Adipocyte (in vitro differentiated cells): ENCODE data around the gene PSMG1.
"Not testable (repeated sequence)": the region's sequence is repeated elsewhere in the genome, so short reads cannot be mapped to it uniquely, and the experiment has no call there.

ENCODE experiments used
- DNase-seq: peaks from one replicate; pipeline ENCODE4 v3.0.0-alpha.2; 2015; ENCODE audit warnings: low read depth
- H3K27me3 ChIP-seq: replicated peaks from 2 replicates; pipeline ENCODE4 v1.7.0; 2013; ENCODE audit warnings: mild to moderate bottlenecking, low read length, moderate library complexity; ENCODE audit not compliant: control insufficient read depth, insufficient read depth
- H3K36me3 ChIP-seq: 2 replicates; pipeline ENCODE4 v1.7.0; 2013; ENCODE audit warnings: low read length, mild to moderate bottlenecking, moderate library complexity; ENCODE audit not compliant: control insufficient read depth, insufficient read depth, severe bottlenecking
- H3K4me1 ChIP-seq: 2 replicates; pipeline ENCODE4 v1.7.0; 2013; ENCODE audit warnings: mild to moderate bottlenecking, low read length, moderate library complexity; ENCODE audit not compliant: control insufficient read depth, insufficient read depth
- H3K4me3 ChIP-seq: 2 replicates; pipeline ENCODE4 v1.7.0; 2013; ENCODE audit warnings: mild to moderate bottlenecking, low read length, moderate library complexity
- H3K9ac ChIP-seq: 2 replicates; pipeline ENCODE4 v1.7.0; 2013; ENCODE audit warnings: mild to moderate bottlenecking, low read length, moderate library complexity
- H3K9me3 ChIP-seq: 2 replicates; pipeline ENCODE4 v1.7.0; 2013; ENCODE audit warnings: mild to moderate bottlenecking, low read length, moderate library complexity; ENCODE audit not compliant: control insufficient read depth

The PSMG1 gene, protein sequence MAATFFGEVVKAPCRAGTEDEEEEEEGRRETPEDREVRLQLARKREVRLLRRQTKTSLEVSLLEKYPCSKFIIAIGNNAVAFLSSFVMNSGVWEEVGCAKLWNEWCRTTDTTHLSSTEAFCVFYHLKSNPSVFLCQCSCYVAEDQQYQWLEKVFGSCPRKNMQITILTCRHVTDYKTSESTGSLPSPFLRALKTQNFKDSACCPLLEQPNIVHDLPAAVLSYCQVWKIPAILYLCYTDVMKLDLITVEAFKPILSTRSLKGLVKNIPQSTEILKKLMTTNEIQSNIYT

DNA sequence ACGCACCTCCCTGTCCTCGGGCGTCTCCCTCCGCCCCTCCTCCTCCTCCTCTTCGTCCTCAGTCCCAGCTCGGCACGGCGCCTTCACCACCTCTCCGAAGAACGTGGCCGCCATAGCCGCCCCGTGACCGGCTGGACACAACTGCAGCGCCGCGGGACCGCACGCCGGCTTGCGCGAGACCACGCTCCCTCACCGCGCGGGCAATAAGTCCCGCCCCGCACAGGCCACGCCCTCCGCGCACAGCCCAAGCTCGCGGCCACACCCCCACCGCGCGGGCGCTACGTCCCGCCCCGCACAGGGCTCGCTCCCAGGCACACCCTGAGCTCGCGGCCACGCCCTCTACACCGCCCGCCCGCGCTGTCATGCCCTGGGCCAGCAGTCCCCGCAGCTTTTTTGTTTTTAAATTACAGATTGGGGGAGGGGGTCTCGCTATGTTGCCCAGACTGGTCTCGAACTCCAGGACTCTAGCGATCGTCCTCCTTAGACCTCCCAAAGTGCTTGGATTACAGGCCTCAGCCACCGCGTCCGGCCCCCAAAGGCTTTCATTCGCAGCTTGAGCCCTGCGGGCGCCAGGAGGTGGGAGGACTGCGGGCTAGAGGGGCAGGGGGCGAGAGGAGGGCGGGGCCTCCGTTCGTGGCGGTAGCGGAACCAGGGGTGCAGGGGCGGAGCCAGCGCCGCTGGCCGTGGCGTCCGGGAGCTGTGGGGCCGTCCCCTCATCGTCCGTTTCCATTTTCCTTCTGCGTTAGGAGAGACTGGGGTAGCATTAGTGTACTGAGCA lies at the start of gene PSMG1:
PSMG1 (minus strand) TSS at position 180 of the 778 bp plus-strand sequence; CDS start at position 114, 66 bp downstream.
- H3K9me3 ChIP-seq = no peaks in the 10 kb centered on the region
- H3K9ac ChIP-seq = peak within 1 kb of the TSS; percentile 96
- H3K4me3 ChIP-seq = peak within 1 kb of the TSS; percentile 95
- DNase-seq = peak; percentile 98
- H3K36me3 ChIP-seq = peaks cover 19% of the 10 kb centered on the region
- no peaks in the 10 kb centered on the region for H3K27me3 ChIP-seq
- peaks cover 42% of the 10 kb centered on the region for H3K4me1 ChIP-seq

DNA sequence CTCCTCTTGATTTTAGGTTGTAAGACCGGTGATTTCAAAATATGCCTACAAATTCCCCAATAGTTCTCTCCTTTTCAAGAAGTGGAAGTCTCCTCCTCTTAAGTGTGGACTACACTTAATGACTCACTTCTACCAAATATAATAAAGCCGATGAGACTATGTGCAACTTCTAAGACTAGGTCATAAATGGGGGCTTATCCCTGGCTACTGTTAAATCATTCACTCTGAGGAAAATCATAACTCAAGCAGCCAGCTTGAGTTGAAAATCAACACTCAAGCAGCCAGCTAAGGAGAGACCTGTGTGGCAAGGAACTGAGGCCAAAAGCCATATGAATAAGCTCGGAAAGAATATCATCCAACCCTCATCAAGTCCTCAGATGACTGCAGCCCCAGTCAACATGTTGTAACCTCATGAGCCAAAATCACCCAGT lies 49.6 kb upstream of the PSMG1 start:
- Histone ChIP-seq H3K4me1 (peaks cover 8% of the 10 kb centered on the region), H3K4me3 (no peak overlapping the region), H3K9me3 (no peaks in the 10 kb centered on the region), H3K9ac (no peak overlapping the region), H3K36me3 (peaks cover 77% of the 10 kb centered on the region), H3K27me3 (no peaks in the 10 kb centered on the region)
- no peak for DNase-seq

GRCh38 chr21:39224930-39225329 lies 41.7 kb upstream of the PSMG1 start:
- Histone ChIP-seq H3K27me3 (no peaks in the 10 kb centered on the region), H3K36me3 (peaks cover 80% of the 10 kb centered on the region), H3K4me3 (no peak overlapping the region), H3K9me3 (no peaks in the 10 kb centered on the region), H3K4me1 (no peaks in the 10 kb centered on the region), H3K9ac (no peak overlapping the region)
- DNase-seq = no peak

DNA sequence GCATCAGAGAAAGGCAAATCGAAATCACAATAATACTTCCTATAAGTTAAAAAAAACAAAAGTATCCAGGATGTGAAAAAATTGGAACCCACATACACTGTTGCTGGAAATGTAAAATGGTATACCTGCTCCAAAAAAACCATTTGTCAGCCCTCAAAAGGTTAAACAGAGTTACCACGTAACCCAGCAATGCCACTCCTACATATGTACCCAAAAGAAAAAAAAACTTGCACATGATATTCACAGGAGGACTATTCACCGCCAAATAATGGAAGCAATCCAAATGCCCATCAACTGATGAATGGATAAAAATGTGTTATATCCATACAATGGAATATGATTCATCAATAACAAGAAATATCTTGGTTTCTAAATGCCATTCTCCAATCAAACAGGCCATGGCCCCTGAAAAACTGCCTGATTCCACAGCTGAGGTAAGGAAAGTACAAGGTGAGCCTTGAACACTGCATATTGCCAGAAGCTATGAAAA lies 38.8 kb upstream of the PSMG1 start:
- Histone ChIP-seq H3K27me3 (no peaks in the 10 kb centered on the region), H3K36me3 (peaks cover 83% of the 10 kb centered on the region), H3K4me1 (no peaks in the 10 kb centered on the region), H3K9ac (no peak overlapping the region), H3K4me3 (no peak overlapping the region), H3K9me3 (no peaks in the 10 kb centered on the region)
- DNase-seq = no peak

GRCh38 chr21:39221282-39221996 lies 38.2 kb upstream of the PSMG1 start:
- Histone ChIP-seq H3K9ac (no peak overlapping the region), H3K36me3 (peaks cover 80% of the 10 kb centered on the region), H3K4me3 (no peak overlapping the region), H3K9me3 (no peaks in the 10 kb centered on the region), H3K4me1 (no peaks in the 10 kb centered on the region), H3K27me3 (no peaks in the 10 kb centered on the region)
- no peak for DNase-seq

GRCh38 chr21:39220875-39221274 lies 37.6 kb upstream of the PSMG1 start:
- DNase-seq, H3K4me3 ChIP-seq, H3K27me3 ChIP-seq, H3K9me3 ChIP-seq, H3K4me1 ChIP-seq, H3K9ac ChIP-seq: not testable (repeated sequence)
- H3K36me3 ChIP-seq = peaks cover 76% of the 10 kb centered on the region

- no peak for DNase-seq
- H3K36me3 ChIP-seq = peaks cover 83% of the 10 kb centered on the region
- H3K9me3 ChIP-seq = no peaks in the 10 kb centered on the region
- no peak overlapping the region for H3K4me3 ChIP-seq
- H3K9ac ChIP-seq = no peak overlapping the region
- no peaks in the 10 kb centered on the region for H3K27me3 ChIP-seq
- H3K4me1 ChIP-seq = no peaks in the 10 kb centered on the region
These were observed 36.9 kb upstream of the PSMG1 start for GRCh38 chr21:39220150-39220549.

GRCh38 chr21:39218082-39218409 lies 34.8 kb upstream of the PSMG1 start:
- H3K27me3 ChIP-seq = no peaks in the 10 kb centered on the region
- no peak overlapping the region for H3K4me3 ChIP-seq
- DNase-seq = no peak
- no peaks in the 10 kb centered on the region for H3K9me3 ChIP-seq
- no peak overlapping the region for H3K9ac ChIP-seq
- H3K4me1 ChIP-seq = no peaks in the 10 kb centered on the region
- H3K36me3 ChIP-seq = peaks cover 84% of the 10 kb centered on the region

DNA sequence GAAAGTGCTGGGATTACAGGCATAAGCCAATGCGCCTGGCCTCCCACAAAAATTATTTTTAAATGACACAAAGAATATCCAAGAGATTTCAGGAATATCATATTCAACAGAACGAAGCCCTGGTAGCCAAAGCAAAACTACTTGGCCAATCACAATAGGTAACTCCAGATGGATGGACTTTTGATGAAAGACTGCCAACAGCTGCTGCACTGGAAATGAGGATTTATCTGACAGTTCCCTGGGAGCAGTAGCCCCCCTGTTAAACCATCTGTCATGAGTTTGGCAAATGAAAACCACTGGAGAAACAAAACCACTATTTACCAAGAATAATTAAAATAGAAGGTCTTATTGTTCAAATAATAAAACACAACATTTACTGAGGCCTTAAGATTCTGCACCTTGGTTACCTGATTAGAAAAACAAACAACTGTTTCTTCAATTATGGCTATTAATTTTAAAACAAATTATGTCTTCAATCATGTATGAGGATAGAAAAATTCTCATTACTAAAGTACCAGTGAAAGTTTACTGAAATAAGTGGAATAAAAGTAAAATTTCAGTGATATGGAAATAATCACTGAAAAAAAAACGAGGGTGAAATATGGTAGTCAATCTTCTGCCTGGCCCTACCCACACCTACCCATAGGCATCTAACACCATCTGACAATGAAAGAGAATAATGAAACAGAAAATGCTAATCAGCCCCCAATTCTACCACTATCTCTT lies 34.3 kb upstream of the PSMG1 start:
- peaks cover 84% of the 10 kb centered on the region for H3K36me3 ChIP-seq
- no peaks in the 10 kb centered on the region for H3K9me3 ChIP-seq
- no peak overlapping the region for H3K4me3 ChIP-seq

GRCh38 chr21:39216290-39216689 lies 33.0 kb upstream of the PSMG1 start:
- H3K27me3 ChIP-seq = no peaks in the 10 kb centered on the region
- no peaks in the 10 kb centered on the region for H3K4me1 ChIP-seq
- no peak overlapping the region for H3K4me3 ChIP-seq
- H3K9ac ChIP-seq = no peak overlapping the region
- no peaks in the 10 kb centered on the region for H3K9me3 ChIP-seq
- peaks cover 85% of the 10 kb centered on the region for H3K36me3 ChIP-seq
- no peak for DNase-seq

More for the DNA sequence above, 34.3 kb upstream of the PSMG1 start:
- Histone ChIP-seq H3K4me1 (no peaks in the 10 kb centered on the region), H3K27me3 (no peaks in the 10 kb centered on the region), H3K9ac (no peak overlapping the region)
- DNase-seq = no peak
